Panc1 (cell line): ENCODE results near the gene GPHN. TPM values are rescaled to one million over a fixed set of nuclear protein-coding genes. Genes with fewer than 3 reads are reported as not detected.

Experiments
- ATAC-seq: fragments of 200-7000 bp; cut with Tn5 transposase; 2 replicates; pipeline ENCODE4 v1.9.1; 2020; ENCODE audit warnings: mild to moderate bottlenecking, moderate library complexity
- BruUV-seq: library from RNA; stranded (reverse); fragments of 400-500 nt; replicated peaks from 2 replicates; lab custom pipeline; 2021; lab: Mats Ljungman, UMichigan
- CTCF ChIA-PET: fragments of 300-600 bp; sonication (Branson Sonifier 250); formaldehyde crosslinking; loops from one replicate; lab custom pipeline; 2022; ENCODE audit warnings: antibody characterized with exemption; lab: Charles Lee
- POLR2A ChIA-PET: fragments of 300-600 bp; sonication (Branson Sonifier 250); formaldehyde crosslinking; loops from one replicate; lab custom pipeline; 2022; ENCODE audit warnings: antibody characterized with exemption; lab: Charles Lee
- DNase-seq: peaks from one replicate; pipeline ENCODE4 v3.0.0-alpha.2; 2010; ENCODE audit warnings: low read depth, low spot score
- H3K27ac ChIP-seq: 2 replicates; pipeline ENCODE4 v1.5.1; 2011; ENCODE audit warnings: mild to moderate bottlenecking, low read length, inconsistent platforms
- H3K27me3 ChIP-seq: fragments of 200-500 bp; sonication (Bioruptor generic); 2 replicates; pipeline ENCODE4 v1.6.0; 2014; ENCODE audit warnings: low read length, inconsistent platforms; ENCODE audit not compliant: control insufficient read depth, insufficient read depth
- H3K36me3 ChIP-seq: fragments of 200-500 bp; sonication (Bioruptor generic); 2 replicates; pipeline ENCODE4 v1.5.1; 2014; ENCODE audit warnings: inconsistent platforms, mild to moderate bottlenecking, low read length, moderate library complexity; ENCODE audit not compliant: control insufficient read depth, insufficient read depth
- H3K4me1 ChIP-seq: 2 replicates; pipeline ENCODE4 v1.5.1; 2011; ENCODE audit warnings: inconsistent platforms, mild to moderate bottlenecking, low read length, moderate library complexity; ENCODE audit not compliant: control insufficient read depth, insufficient read depth
- H3K4me3 ChIP-seq, 2 experiments: 2 replicates each; pipeline ENCODE4 v1.5.1; 2011 to 2012; ENCODE audit warnings: low read depth in 2 of 2, low read length in 2 of 2, mild to moderate bottlenecking in 2 of 2, inconsistent platforms in 1 of 2, moderate library complexity in 1 of 2
- H3K9me3 ChIP-seq: fragments of 200-500 bp; sonication (Bioruptor generic); 2 replicates; pipeline ENCODE4 v1.5.1; 2014; ENCODE audit warnings: low read depth, mild to moderate bottlenecking, inconsistent platforms, low read length, moderate library complexity; ENCODE audit not compliant: control insufficient read depth, insufficient read depth
- CTCF ChIP-seq: fragments of 450-650 bp; IDR thresholded peaks from 2 replicates; pipeline ENCODE4 v1.5.1; 2017; ENCODE audit warnings: mild to moderate bottlenecking
- POLR2AphosphoS5 ChIP-seq: IDR thresholded peaks from 2 replicates; pipeline ENCODE4 v1.6.1; 2012; ENCODE audit warnings: mild to moderate bottlenecking, low read depth, low read length, moderate library complexity
- REST ChIP-seq, 2 experiments: IDR thresholded peaks; 2 replicates each; pipeline ENCODE4 v1.6.1; 2011 to 2012; ENCODE audit warnings: low read depth in 2 of 2, control low read depth in 1 of 2, low read length in 1 of 2, mild to moderate bottlenecking in 1 of 2, moderate library complexity in 1 of 2; ENCODE audit not compliant: insufficient read depth in 1 of 2
- SIN3A ChIP-seq: IDR thresholded peaks from 2 replicates; pipeline ENCODE4 v1.6.1; 2012; ENCODE audit warnings: low read depth, mild to moderate bottlenecking, low read length, moderate library complexity, borderline replicate concordance; ENCODE audit not compliant: insufficient read depth
- TCF7L2 ChIP-seq: IDR thresholded peaks from 2 replicates; pipeline ENCODE4 v1.6.1; 2011; ENCODE audit warnings: mild to moderate bottlenecking, low read depth, low read length, inconsistent platforms
- in situ Hi-C: cut with HindIII; loops from 2 replicates; pipeline ENCODE4 v1.10.0; 2016; ENCODE audit warnings: low sequenced_read_pairs, low pct_unique_long_range_greater_than_20kb
- intact Hi-C: fragments of 100-400 bp; cut with micrococcal nuclease; formaldehyde crosslinking; loops from one replicate; pipeline ENCODE4 v1.10.0; 2022; ENCODE audit not compliant: unreplicated experiment
- total RNA-seq: library from RNA; stranded (reverse); gene quantifications from one replicate; pipeline ENCODE4 v1.2.1, GENCODE V29; 2021; ENCODE audit not compliant: unreplicated experiment

Gene GPHN
- total RNA-seq, 1 experiment from 2014 or later = 26.6 TPM

- no peaks in the 10 kb centered on the region for H3K27me3 ChIP-seq
- TF ChIP-seq TCF7L2 (no peak), POLR2AphosphoS5 (no peak), REST (IDR thresholded peaks at IDR 0.05; ENCODE audit: insufficient read depth in 1 of 2, low read depth in 2 of 2, low read length in 1 of 2) (no peak), CTCF (no peak), SIN3A (no peak)
- no peak overlapping the region for H3K4me3 ChIP-seq
- no peak overlapping the region for H3K27ac ChIP-seq
- ATAC-seq (no peak), DNase-seq (no peak)
- ChIA-PET POLR2A (interaction anchor here (0.9 kb wide), 1 partner anchor 10 kb away, joined by 3 read pairs; no protein-coding TSS in a partner anchor), CTCF (no interaction called here)
- no peaks in the 10 kb centered on the region for H3K36me3 ChIP-seq
- in situ Hi-C loops = no loop called here
- intact Hi-C loops = no loop called here
- H3K9me3 ChIP-seq = peaks cover 10% of the 10 kb centered on the region; the same call in 1 of the 2 replicates
- no peaks in the 10 kb centered on the region; the same call in 1 of the 2 replicates for H3K4me1 ChIP-seq
- BruUV-seq = no TSS peak
Measured at GRCh38 chr14:66651536-66652220, 143.7 kb downstream of the GPHN start.

GRCh38 chr14:66652525-66653106 is 144.7 kb downstream of the GPHN start:
- no peaks in the 10 kb centered on the region for H3K27me3 ChIP-seq
- CTCF ChIA-PET = no interaction called here
- intact Hi-C loops = no loop called here
- ATAC-seq (no peak), DNase-seq (no peak)
- H3K27ac ChIP-seq = no peak overlapping the region
- peaks cover 10% of the 10 kb centered on the region; the same call in 1 of the 2 replicates for H3K9me3 ChIP-seq
- TF ChIP-seq POLR2AphosphoS5 (no peak), REST (IDR thresholded peaks at IDR 0.05; ENCODE audit: insufficient read depth in 1 of 2, low read depth in 2 of 2, low read length in 1 of 2) (no peak)
- no peaks in the 10 kb centered on the region for H3K36me3 ChIP-seq
- POLR2A ChIA-PET = interaction anchor here (0.9 kb wide), 1 partner anchor 9 kb away, joined by 3 read pairs; no protein-coding TSS in a partner anchor
- H3K4me3 ChIP-seq = no peak overlapping the region
- no peaks in the 10 kb centered on the region; the same call in 1 of the 2 replicates for H3K4me1 ChIP-seq
- no TSS peak for BruUV-seq
- in situ Hi-C loops = no loop called here
